Progenitor cell of endocrine pancreas (in vitro differentiated cells): ENCODE data around the gene RAB6B. TPM values are rescaled to one million over a fixed set of nuclear protein-coding genes. Genes with fewer than 3 reads are reported as not detected.
A peak's percentile ranks its signal among the peaks of the same experiment; 100 is the strongest.

Experiments
- DNase-seq: peaks from one replicate; pipeline ENCODE4 v3.0.0; 2021; ENCODE audit warnings: low spot score; ENCODE audit not compliant: unreplicated experiment
- H3K27ac Mint-ChIP-seq: 2 replicates; pipeline ENCODE4 v1.8.0; 2021; ENCODE audit warnings: mild to moderate bottlenecking, moderate library complexity, mixed read lengths
- H3K27me3 Mint-ChIP-seq: 2 replicates; pipeline ENCODE4 v1.8.0; 2021; ENCODE audit warnings: mixed read lengths
- H3K36me3 Mint-ChIP-seq: 2 replicates; pipeline ENCODE4 v1.8.0; 2022; ENCODE audit warnings: mixed read lengths; ENCODE audit not compliant: insufficient read depth
- H3K4me1 Mint-ChIP-seq: 2 replicates; pipeline ENCODE4 v1.8.0; 2021; ENCODE audit warnings: low read depth, mixed read lengths
- H3K4me3 Mint-ChIP-seq: 2 replicates; pipeline ENCODE4 v1.8.0; 2021; ENCODE audit warnings: low read depth, mild to moderate bottlenecking, moderate library complexity, mixed read lengths
- H3K9me3 Mint-ChIP-seq: 2 replicates; pipeline ENCODE4 v1.8.0; 2021; ENCODE audit warnings: low read depth, mixed read lengths
- total RNA-seq: library from RNA; stranded (reverse); gene quantifications from 2 replicates; pipeline ENCODE4 v1.2.1, GENCODE V29; 2021
- TF ChIP-seq, protein P1 (sequence below): fragments of 200-600 bp; sonication (generic); IDR thresholded peaks from one replicate; pipeline ENCODE4 v1.5.0; 2021; ENCODE audit warnings: antibody characterized with exemption, mild to moderate bottlenecking; ENCODE audit not compliant: unreplicated experiment

Gene RAB6B
- total RNA-seq, 1 donor from 2014 or later: 10.5 TPM

DNA sequence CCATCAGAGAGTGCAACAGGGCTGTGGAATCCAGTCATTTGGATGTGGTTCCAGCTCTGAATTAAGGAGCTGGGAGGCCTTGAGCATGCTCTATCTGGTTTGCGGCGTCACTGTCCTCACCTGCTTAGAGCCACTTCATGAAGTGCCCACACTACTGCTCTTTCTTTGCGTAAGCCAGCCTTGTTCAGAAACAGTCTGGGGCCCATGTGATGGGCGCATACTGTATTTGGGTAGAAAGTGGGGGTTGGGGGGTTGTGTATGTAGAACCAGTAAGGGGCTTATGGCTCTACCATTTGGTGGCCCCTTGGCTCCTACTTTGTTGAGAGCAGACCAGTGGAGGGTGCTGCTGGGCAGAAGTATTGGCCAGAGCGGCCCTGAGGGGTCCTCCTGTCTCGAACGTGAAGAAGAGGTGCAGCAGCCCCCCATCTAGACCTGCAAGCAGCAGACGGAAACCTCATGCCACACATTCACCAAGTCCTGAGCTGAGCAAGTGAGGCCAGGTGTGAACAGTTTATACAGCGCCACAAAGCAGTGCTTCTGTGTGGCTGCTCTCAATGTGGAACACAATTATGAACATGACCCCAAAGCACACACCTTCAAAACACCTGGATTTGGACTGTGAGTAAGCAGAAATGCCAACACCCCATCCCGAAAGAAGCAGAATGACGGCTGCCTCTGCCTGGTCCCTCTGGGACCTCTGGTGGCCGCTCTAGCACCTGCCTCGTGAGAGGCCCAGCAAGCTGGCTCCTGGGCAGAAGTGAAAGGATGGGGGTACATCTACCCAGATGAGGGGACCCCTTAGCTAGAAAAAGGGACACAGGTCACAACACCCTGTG, 63.5 kb downstream of the RAB6B start:
- Mint-ChIP-seq H3K27ac (no peak overlapping the region), H3K9me3 (no peaks in the 10 kb centered on the region), H3K27me3 (no peaks in the 10 kb centered on the region), H3K36me3 (no peaks in the 10 kb centered on the region), H3K4me3 (no peak overlapping the region), H3K4me1 (no peaks in the 10 kb centered on the region)
- no peak for DNase-seq
- TF ChIP-seq, protein P1, sequence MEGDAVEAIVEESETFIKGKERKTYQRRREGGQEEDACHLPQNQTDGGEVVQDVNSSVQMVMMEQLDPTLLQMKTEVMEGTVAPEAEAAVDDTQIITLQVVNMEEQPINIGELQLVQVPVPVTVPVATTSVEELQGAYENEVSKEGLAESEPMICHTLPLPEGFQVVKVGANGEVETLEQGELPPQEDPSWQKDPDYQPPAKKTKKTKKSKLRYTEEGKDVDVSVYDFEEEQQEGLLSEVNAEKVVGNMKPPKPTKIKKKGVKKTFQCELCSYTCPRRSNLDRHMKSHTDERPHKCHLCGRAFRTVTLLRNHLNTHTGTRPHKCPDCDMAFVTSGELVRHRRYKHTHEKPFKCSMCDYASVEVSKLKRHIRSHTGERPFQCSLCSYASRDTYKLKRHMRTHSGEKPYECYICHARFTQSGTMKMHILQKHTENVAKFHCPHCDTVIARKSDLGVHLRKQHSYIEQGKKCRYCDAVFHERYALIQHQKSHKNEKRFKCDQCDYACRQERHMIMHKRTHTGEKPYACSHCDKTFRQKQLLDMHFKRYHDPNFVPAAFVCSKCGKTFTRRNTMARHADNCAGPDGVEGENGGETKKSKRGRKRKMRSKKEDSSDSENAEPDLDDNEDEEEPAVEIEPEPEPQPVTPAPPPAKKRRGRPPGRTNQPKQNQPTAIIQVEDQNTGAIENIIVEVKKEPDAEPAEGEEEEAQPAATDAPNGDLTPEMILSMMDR: peak; percentile 17

DNA sequence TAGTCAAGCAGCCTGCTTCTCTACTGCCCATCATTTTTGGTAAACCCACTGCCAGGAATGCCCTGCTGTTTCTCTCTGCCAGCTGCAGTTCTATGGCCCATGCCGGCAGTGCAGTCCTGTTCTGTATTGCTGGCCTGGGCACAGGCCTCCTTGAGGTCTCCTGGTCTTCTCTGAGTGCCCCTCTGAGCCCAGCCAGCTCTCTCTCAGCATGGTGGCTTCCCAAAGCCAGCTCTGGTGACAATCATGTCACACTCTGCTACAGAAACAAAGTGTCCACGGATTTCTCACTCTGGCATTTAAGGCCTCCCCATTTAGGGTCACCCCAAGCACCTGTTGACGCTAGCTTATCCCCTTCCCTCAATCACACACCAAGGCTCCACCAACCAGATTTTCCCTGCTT, 65.6 kb downstream of the RAB6B start:
- no peak for DNase-seq
- Mint-ChIP-seq H3K27ac (no peak overlapping the region), H3K9me3 (no peaks in the 10 kb centered on the region), H3K4me1 (no peaks in the 10 kb centered on the region), H3K36me3 (no peaks in the 10 kb centered on the region), H3K27me3 (no peaks in the 10 kb centered on the region), H3K4me3 (no peak overlapping the region)
- TF ChIP-seq, protein P1: no peak

DNA sequence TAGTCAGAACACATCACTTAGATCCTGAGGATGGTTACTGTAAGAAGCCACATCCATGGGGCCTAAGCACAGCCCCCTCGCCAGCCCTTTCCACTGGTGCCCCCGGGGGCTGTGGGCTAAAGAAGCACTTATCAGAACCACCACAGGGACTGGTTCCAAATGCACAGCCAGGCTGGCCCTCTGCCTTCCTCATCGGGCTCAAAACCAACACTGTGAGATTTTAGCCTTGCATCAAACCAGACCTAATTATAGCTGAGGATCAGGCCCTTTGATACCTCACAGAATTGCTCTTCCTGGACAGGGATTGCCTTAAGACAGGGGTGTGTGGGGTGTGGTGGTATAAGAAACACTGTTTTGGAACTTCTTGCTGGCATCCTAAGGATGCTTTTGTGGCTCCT, 66.4 kb downstream of the RAB6B start:
- no peaks in the 10 kb centered on the region for H3K27me3 Mint-ChIP-seq
- no peaks in the 10 kb centered on the region for H3K4me1 Mint-ChIP-seq
- TF ChIP-seq, protein P1: no peak
- no peak for DNase-seq
- H3K9me3 Mint-ChIP-seq: no peaks in the 10 kb centered on the region
- no peak overlapping the region for H3K27ac Mint-ChIP-seq
- no peak overlapping the region for H3K4me3 Mint-ChIP-seq
- no peaks in the 10 kb centered on the region for H3K36me3 Mint-ChIP-seq

DNA sequence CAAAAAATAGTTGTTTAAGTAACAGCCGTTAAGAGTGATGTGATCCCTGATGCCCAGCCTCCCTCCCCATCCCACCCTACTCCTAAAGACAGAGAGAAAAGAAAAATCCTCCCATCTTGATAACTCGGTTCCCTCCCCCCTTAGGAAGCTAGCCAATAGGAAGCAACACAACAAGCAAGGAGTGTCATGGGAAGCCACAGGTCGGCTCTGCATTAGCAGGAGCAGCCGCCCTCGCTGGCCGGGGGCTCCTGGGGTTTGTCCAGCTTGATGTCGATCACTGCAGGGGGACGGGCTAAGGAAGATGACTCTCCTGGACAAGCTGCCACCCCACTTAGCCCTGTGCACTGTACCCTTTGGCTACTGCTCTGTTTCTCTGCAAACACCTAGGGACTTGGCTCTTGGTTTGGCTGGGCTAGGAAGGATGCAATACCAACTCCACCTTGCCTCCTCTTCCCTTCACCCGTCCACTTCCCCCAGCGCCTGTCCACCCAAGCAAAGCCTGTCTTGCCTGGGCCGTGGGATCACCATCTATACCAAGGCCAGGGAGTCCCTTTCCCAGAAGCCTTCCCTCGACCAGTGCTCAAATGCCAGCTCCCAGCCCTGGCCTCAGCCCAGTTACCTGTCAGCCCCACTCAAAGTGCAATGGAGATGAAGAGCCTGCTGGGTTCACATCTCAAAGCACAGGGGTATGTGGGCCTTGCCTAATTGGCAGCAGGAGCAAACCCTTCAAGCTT, 66.9 kb downstream of the RAB6B start:
- Mint-ChIP-seq H3K9me3 (no peaks in the 10 kb centered on the region), H3K4me3 (no peak overlapping the region), H3K27ac (no peak overlapping the region), H3K4me1 (no peaks in the 10 kb centered on the region), H3K36me3 (peaks cover 2% of the 10 kb centered on the region), H3K27me3 (no peaks in the 10 kb centered on the region)
- TF ChIP-seq, protein P1: no peak
- no peak for DNase-seq

DNA sequence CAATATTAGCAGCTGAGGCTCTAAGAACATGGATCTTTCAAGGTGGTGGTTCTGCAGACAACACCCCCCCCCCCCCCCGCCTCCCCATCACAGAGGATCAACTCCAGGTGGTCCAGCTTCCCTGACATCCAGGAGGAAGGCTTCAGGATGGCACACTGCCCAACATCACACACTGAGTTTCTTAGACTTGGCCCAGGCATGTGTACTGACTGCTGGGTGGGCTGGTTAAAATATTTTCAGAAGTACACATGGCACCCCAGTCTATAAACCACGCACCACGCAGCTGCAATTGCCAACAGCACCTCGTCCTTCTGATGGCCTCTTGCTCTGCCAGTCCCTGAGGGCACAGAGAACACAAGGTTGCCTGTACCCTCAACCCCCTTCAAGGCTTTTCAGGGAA, 68.0 kb downstream of the RAB6B start:
- Mint-ChIP-seq H3K4me1 (no peaks in the 10 kb centered on the region), H3K4me3 (no peak overlapping the region), H3K27ac (no peak overlapping the region), H3K27me3 (no peaks in the 10 kb centered on the region), H3K36me3 (peaks cover 2% of the 10 kb centered on the region), H3K9me3 (no peaks in the 10 kb centered on the region)
- no peak for DNase-seq
- TF ChIP-seq, protein P1: no peak
